HUES64 (cell line): ENCODE data around the gene CHST15.

ENCODE experiments used
- H3K27ac ChIP-seq: 2 replicates; pipeline ENCODE4 v1.7.0; 2013; ENCODE audit warnings: low read depth, low read length, inconsistent platforms
- H3K27me3 ChIP-seq: 2 replicates; pipeline ENCODE4 v1.6.1; 2013; ENCODE audit warnings: mild to moderate bottlenecking, low read length; ENCODE audit not compliant: insufficient read depth
- H3K36me3 ChIP-seq: 2 replicates; pipeline ENCODE4 v1.6.1; 2013; ENCODE audit warnings: mild to moderate bottlenecking, low read length; ENCODE audit not compliant: insufficient read depth
- H3K4me1 ChIP-seq: 2 replicates; pipeline ENCODE4 v1.6.1; 2013; ENCODE audit warnings: mild to moderate bottlenecking, low read length, moderate library complexity; ENCODE audit not compliant: insufficient read depth
- H3K4me3 ChIP-seq: 2 replicates; pipeline ENCODE4 v1.5.1; 2013; ENCODE audit warnings: mild to moderate bottlenecking, low read length, moderate library complexity
- H3K9ac ChIP-seq: 2 replicates; pipeline ENCODE4 v1.6.1; 2013; ENCODE audit warnings: mild to moderate bottlenecking, low read depth, low read length
- H3K9me3 ChIP-seq: 2 replicates; pipeline ENCODE4 v1.6.1; 2013; ENCODE audit warnings: low read depth, low read length; ENCODE audit not compliant: insufficient read depth
- WGBS: fragments of 150-250, 120-280 bp; methylation state at CpG from one replicate; pipeline ENCODE4 v1.1.7; 2013; ENCODE audit warnings: missing lambda C conversion rate; 5-methylcytosine and 5-hydroxymethylcytosine counted together

The CHST15 gene

GRCh38 chr10:124061030-124061429, 32.4 kb downstream of the CHST15 start:
- no peak overlapping the region for H3K9ac ChIP-seq
- no peaks in the 10 kb centered on the region for H3K9me3 ChIP-seq
- H3K36me3 ChIP-seq: no peaks in the 10 kb centered on the region
- H3K4me3 ChIP-seq: no peak overlapping the region
- H3K4me1 ChIP-seq: peaks cover 15% of the 10 kb centered on the region
- H3K27me3 ChIP-seq: no peaks in the 10 kb centered on the region
- 89% methylated on average over 10 of the region's 10 CpGs for WGBS
- H3K27ac ChIP-seq: no peak overlapping the region

- Histone ChIP-seq H3K9me3 (no peaks in the 10 kb centered on the region), H3K36me3 (no peaks in the 10 kb centered on the region), H3K27ac (no peak overlapping the region), H3K4me3 (no peak overlapping the region), H3K4me1 (peaks cover 7% of the 10 kb centered on the region), H3K27me3 (no peaks in the 10 kb centered on the region), H3K9ac (no peak overlapping the region)
- WGBS: 91% methylated on average over 6 of the region's 6 CpGs
These were observed 33.2 kb downstream of the CHST15 start for GRCh38 chr10:124060148-124060720.

GRCh38 chr10:124059551-124059950, 33.8 kb downstream of the CHST15 start:
- no peaks in the 10 kb centered on the region for H3K27me3 ChIP-seq

DNA sequence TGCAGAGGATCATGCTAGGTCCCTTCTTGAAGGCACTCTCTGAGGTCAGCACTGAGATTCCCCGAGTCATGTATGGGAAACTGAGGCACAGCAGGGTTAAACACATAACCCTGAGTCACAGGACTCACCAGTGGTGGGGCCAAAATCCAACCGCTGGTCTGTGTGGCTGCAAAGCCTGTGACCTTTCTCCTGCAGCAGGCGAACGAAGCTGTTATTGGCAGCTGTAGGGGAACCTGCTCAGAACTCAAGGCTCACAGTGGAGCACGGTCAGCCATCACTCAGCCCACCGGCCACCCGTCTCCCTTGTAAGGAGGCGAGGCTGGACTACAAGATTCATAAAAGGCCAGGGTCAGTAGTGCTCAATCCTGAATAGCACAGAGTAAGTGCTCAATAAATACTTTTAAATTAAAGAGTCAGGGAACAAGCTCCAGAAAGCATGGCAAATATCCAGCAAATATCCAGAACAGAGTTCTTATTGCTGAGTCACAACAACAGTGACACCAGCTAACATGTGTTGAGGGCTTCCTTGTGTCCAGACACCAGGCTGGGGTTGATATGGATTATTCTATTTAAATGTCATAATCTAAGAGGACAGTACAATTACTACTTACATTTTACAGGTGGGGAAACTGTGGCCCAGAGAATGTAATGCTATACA, 34.9 kb downstream of the CHST15 start:
- peaks cover 7% of the 10 kb centered on the region for H3K4me1 ChIP-seq
- no peak overlapping the region for H3K9ac ChIP-seq
- no peaks in the 10 kb centered on the region for H3K27me3 ChIP-seq
- H3K9me3 ChIP-seq: no peaks in the 10 kb centered on the region
- no peak overlapping the region for H3K4me3 ChIP-seq
- H3K27ac ChIP-seq: no peak overlapping the region
- 94% methylated on average over 8 of the region's 8 CpGs for WGBS
- no peaks in the 10 kb centered on the region for H3K36me3 ChIP-seq

More at GRCh38 chr10:124059551-124059950, 33.8 kb downstream of the CHST15 start:
- Histone ChIP-seq H3K4me1 (0 out of 2 replicates have a peak, but pooled peaks cover under 1% of the 10 kb centered on the region), H3K9me3 (no peaks in the 10 kb centered on the region), H3K9ac (no peak overlapping the region), H3K27ac (no peak overlapping the region), H3K36me3 (no peaks in the 10 kb centered on the region), H3K4me3 (no peak overlapping the region)
- WGBS: 95% methylated on average over 12 of the region's 12 CpGs

DNA sequence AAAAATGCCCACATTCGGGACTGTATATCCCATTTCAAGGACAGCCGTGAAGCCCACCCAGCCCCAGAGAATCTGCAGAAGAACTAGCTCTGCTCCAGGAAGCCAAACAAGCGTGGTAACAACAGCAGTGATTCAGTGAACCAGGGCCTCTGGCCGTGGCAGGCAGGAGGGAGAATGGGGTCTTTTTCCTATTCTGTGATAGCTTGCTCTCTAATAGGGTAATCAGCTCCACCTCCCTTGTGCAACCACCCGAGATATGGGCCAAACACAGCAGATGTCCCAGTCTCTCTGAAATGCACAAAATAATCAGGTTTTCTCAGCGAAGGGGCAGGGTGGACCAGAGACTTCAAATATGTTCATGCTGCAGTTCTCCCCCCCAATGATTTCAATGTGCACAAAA, 35.8 kb downstream of the CHST15 start:
- H3K27me3 ChIP-seq: no peaks in the 10 kb centered on the region
- WGBS: 89% methylated on average over 6 of the region's 6 CpGs
- H3K4me1 ChIP-seq: peaks cover 7% of the 10 kb centered on the region
- H3K4me3 ChIP-seq: no peak overlapping the region
- H3K9me3 ChIP-seq: no peaks in the 10 kb centered on the region
- H3K27ac ChIP-seq: no peak overlapping the region
- H3K36me3 ChIP-seq: no peaks in the 10 kb centered on the region
- H3K9ac ChIP-seq: no peak overlapping the region

DNA sequence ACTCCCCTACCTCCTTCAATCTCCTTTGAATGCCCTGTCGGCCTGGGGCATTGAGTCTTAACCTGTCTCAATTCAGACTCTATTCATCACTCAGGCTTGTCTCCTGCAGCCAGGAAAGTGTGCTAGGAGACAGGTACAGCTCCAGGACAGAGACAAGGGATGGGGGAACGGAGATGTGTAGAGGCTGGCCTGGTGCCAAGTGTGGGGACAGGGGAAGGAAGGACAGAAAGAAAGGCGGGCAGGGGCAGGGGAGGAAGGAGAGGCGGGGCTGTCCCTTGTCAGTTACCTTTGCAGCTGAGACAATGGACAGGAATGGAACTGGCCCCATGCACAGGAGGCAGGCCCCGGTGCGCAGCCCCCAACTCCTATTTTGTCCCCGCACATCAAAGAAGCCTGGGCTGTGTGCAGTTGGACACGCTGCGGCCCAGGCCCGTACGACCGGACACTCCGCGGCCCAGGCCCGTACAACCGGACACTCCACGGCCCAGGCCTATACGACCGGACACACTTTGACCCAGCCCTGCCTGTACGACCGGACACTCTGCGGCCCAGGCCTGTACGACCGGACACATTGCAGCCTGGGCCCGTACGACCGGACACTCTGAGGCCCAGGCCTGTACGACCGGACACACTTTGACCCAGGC, 36.9 kb downstream of the CHST15 start:
- 94% methylated on average over 29 of the region's 29 CpGs for WGBS
- H3K27me3 ChIP-seq: no peaks in the 10 kb centered on the region
- no peaks in the 10 kb centered on the region for H3K9me3 ChIP-seq
- no peak overlapping the region for H3K27ac ChIP-seq
- no peaks in the 10 kb centered on the region for H3K36me3 ChIP-seq
- no peak overlapping the region for H3K4me3 ChIP-seq
- no peak overlapping the region for H3K9ac ChIP-seq
- peaks cover 7% of the 10 kb centered on the region for H3K4me1 ChIP-seq

GRCh38 chr10:124053971-124054370, 39.4 kb downstream of the CHST15 start:
- Histone ChIP-seq H3K4me3 (no peak overlapping the region), H3K27me3 (no peaks in the 10 kb centered on the region), H3K4me1 (peaks cover 7% of the 10 kb centered on the region), H3K9me3 (no peaks in the 10 kb centered on the region), H3K36me3 (no peaks in the 10 kb centered on the region), H3K9ac (no peak overlapping the region), H3K27ac (no peak overlapping the region)
- 48% methylated on average over 2 of the region's 2 CpGs for WGBS

DNA sequence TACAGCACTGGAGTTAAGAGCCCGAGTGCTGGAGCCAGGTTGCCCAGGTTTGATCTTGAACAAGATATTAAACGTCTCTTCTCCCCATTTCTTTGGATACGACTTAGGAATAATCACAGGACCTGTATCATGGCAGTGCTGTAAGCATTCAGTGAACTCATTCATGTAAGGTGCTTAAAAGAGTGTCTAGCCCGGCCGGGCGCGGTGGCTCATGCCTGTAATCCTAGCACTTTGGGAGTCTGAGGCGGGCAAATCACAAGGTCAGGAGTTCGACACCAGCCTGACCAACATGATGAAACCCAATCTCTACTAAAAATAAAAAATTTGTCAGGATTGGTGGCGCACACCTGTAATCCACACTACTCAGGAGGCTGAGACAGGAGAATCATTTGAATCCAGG, 40.8 kb downstream of the CHST15 start:
- no peaks in the 10 kb centered on the region for H3K36me3 ChIP-seq
- 96% methylated on average over 10 of the region's 10 CpGs for WGBS
- H3K4me3 ChIP-seq: no peak overlapping the region
- no peaks in the 10 kb centered on the region for H3K27me3 ChIP-seq
- H3K4me1 ChIP-seq: peaks cover 14% of the 10 kb centered on the region
- no peaks in the 10 kb centered on the region for H3K9me3 ChIP-seq
- no peak overlapping the region for H3K27ac ChIP-seq
- no peak overlapping the region for H3K9ac ChIP-seq

DNA sequence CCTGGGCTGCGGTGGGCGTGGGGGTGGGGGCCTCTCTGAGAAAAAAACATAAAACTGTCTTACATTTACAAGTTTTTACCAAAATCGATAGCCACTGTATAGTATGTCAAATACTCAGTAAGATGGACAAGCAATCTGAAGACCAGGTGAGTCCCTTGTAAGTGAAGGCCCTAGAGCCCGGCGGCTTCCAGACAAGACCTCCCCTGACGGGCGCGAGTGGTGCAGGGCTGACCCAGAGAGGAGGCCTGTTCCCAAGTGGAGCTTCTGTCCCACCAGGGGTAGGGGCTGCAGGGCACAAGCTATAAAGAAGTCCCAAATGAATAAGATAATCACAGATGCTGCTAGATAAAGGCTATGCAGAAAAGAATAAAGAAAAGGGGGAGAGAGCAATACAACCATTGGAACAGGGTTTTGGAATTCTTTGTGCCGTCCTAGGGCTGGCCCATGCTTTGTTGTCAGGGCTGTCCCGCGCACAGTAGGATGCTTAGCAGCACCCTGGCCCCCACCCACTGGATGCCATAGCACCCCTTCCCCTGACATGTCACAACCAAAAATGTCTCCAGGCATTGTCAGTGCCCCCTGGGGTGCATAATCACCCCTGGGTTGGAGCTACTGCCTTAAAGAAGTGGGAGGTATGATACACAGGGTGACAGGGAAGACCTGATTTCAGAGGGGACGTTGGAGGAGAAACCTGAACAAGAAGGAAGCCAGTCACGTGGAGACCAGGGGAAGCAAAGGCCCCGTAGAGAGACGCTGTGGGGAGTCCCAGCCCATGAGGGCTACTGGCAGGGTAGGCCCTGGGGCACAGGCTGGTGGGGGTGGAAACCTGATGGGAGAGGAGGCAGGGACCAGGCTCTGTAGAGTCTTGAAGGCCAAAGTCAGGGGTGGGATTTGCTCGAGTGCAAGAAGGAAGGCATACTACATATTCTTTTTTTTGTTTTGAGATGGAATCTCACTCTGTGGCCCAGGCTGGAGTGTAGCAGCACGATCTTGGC, 43.1 kb downstream of the CHST15 start:
- peaks cover 14% of the 10 kb centered on the region for H3K4me1 ChIP-seq

GRCh38 chr10:124049484-124049883, 43.9 kb downstream of the CHST15 start:
- Histone ChIP-seq H3K9me3 (no peaks in the 10 kb centered on the region), H3K9ac (no peak overlapping the region), H3K4me3 (no peak overlapping the region), H3K27ac (no peak overlapping the region), H3K36me3 (no peaks in the 10 kb centered on the region), H3K4me1 (peaks cover 14% of the 10 kb centered on the region), H3K27me3 (no peaks in the 10 kb centered on the region)
- over 99% methylated on average over 3 of the region's 5 CpGs for WGBS

More for the DNA sequence above, 43.1 kb downstream of the CHST15 start:
- H3K9ac ChIP-seq: no peak overlapping the region
- no peak overlapping the region for H3K4me3 ChIP-seq
- H3K9me3 ChIP-seq: no peaks in the 10 kb centered on the region
- H3K27ac ChIP-seq: no peak overlapping the region
- 94% methylated on average over 16 of the region's 17 CpGs for WGBS
- no peaks in the 10 kb centered on the region for H3K36me3 ChIP-seq
- no peaks in the 10 kb centered on the region for H3K27me3 ChIP-seq
